Chondrocyte (in vitro differentiated cells): ENCODE measurements around the gene ARFGEF3. TPM values are rescaled to one million over a fixed set of nuclear protein-coding genes. Genes with fewer than 3 reads are reported as not detected.

ENCODE experiments used
- DNase-seq: peaks from one replicate; pipeline ENCODE4 v3.0.0; 2021; ENCODE audit warnings: mixed read lengths, low spot score
- H3K27ac Mint-ChIP-seq: one replicate; pipeline ENCODE4 v1.8.0; 2021; ENCODE audit warnings: mild to moderate bottlenecking, moderate library complexity, mixed read lengths; ENCODE audit not compliant: unreplicated experiment
- H3K27me3 Mint-ChIP-seq: 2 replicates; pipeline ENCODE4 v1.8.0; 2021; ENCODE audit warnings: low read depth, mixed read lengths
- H3K36me3 Mint-ChIP-seq: 2 replicates; pipeline ENCODE4 v1.8.0; 2021; ENCODE audit warnings: low read depth, mixed read lengths
- H3K4me1 Mint-ChIP-seq: 2 replicates; pipeline ENCODE4 v1.8.0; 2021; ENCODE audit warnings: low read depth, mild to moderate bottlenecking, mixed read lengths
- H3K4me3 Mint-ChIP-seq: one replicate; pipeline ENCODE4 v1.8.0; 2021; ENCODE audit warnings: mild to moderate bottlenecking, moderate library complexity, mixed read lengths; ENCODE audit not compliant: unreplicated experiment
- H3K9me3 Mint-ChIP-seq: 2 replicates; pipeline ENCODE4 v1.8.0; 2021; ENCODE audit warnings: low read depth, mixed read lengths
- total RNA-seq: library from RNA; stranded (reverse); gene quantifications from 3 replicates; pipeline ENCODE4 v1.2.1, GENCODE V29; 2021
- TF ChIP-seq, protein P1 (sequence below): fragments of 200-600 bp; sonication (generic); IDR thresholded peaks from 2 replicates; pipeline ENCODE4 v1.5.0; 2021; ENCODE audit warnings: antibody characterized with exemption, mild to moderate bottlenecking, moderate library complexity

The ARFGEF3 gene
- total RNA-seq, 1 donor from 2014 or later = 2.7 TPM

DNA sequence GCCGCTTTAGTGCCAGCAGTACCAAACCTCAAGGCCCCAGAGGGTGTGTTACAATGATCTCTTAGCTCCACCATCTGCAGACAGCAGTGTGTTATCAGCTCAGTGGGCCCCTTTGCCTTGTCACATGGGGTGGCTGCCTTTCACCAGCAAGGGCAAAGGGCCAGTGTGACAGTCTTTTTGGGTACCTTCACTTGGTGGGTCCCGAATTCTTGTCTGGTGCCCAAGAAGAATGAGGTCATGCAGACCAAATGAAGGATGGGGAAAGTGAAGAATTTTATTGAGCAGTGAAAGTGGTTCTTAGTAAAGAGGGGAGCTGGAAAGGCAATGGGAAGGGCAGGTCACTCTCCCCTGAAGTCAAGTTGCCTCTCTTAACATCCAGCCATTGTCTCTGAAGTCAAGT is 213.1 kb downstream of the ARFGEF3 start:
- Mint-ChIP-seq H3K27ac (no peak overlapping the region), H3K9me3 (no peaks in the 10 kb centered on the region), H3K4me3 (no peak overlapping the region), H3K27me3 (no peaks in the 10 kb centered on the region), H3K4me1 (no peaks in the 10 kb centered on the region), H3K36me3 (no peaks in the 10 kb centered on the region)
- TF ChIP-seq, protein P1, sequence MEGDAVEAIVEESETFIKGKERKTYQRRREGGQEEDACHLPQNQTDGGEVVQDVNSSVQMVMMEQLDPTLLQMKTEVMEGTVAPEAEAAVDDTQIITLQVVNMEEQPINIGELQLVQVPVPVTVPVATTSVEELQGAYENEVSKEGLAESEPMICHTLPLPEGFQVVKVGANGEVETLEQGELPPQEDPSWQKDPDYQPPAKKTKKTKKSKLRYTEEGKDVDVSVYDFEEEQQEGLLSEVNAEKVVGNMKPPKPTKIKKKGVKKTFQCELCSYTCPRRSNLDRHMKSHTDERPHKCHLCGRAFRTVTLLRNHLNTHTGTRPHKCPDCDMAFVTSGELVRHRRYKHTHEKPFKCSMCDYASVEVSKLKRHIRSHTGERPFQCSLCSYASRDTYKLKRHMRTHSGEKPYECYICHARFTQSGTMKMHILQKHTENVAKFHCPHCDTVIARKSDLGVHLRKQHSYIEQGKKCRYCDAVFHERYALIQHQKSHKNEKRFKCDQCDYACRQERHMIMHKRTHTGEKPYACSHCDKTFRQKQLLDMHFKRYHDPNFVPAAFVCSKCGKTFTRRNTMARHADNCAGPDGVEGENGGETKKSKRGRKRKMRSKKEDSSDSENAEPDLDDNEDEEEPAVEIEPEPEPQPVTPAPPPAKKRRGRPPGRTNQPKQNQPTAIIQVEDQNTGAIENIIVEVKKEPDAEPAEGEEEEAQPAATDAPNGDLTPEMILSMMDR = no peak
- DNase-seq = no peak

DNA sequence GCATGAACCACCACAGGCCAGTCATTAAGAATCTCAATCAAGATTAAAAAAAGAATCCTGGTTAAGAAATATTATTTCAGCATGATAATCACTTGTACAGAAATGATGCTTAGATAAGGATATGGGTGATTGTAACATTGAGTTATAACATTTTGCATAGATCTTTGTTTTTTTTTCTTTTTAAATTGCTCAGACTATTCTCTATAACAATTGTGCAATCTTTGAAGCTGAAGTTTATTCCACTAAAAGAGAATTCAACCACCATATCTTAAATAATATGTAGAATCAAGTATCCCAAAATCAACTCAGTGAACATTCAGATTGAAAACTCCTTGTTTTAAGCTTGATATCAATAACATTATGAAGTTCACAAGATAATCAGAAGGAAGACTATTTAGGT is 215.3 kb downstream of the ARFGEF3 start:
- DNase-seq = no peak
- Mint-ChIP-seq H3K27ac (no peak overlapping the region), H3K27me3 (no peaks in the 10 kb centered on the region), H3K4me1 (no peaks in the 10 kb centered on the region), H3K36me3 (no peaks in the 10 kb centered on the region), H3K9me3 (no peaks in the 10 kb centered on the region), H3K4me3 (no peak overlapping the region)
- TF ChIP-seq, protein P1 = no peak

DNA sequence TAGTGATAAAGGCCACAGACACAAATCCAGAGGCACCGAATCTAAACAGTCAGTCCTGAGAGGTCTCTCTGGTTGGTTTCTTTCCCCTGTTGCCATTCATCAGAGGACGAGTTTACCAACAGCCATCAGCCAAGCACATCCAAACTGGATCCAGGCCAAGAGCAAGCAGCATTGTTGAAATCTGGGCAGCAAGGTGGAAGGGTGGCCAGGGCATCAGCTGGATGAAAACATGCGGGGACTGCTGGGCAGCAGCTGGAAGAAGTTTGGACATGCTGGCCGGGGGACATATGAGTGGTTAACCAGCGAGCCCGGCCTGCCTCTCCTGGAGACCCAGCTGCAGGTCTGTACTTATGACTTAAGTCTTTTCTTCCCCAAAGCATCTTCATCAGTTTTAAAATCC is 216.1 kb downstream of the ARFGEF3 start, which contains the start of gene SMIM28:
Gene SMIM28, plus strand, starts transcription at position 62 of the 400 bp plus-strand sequence. Its CDS starts 168 bp downstream, at position 230.
- Mint-ChIP-seq H3K27ac (no peak within 1 kb of the TSS), H3K4me3 (no peak within 1 kb of the TSS)
- DNase-seq = no peak

DNA sequence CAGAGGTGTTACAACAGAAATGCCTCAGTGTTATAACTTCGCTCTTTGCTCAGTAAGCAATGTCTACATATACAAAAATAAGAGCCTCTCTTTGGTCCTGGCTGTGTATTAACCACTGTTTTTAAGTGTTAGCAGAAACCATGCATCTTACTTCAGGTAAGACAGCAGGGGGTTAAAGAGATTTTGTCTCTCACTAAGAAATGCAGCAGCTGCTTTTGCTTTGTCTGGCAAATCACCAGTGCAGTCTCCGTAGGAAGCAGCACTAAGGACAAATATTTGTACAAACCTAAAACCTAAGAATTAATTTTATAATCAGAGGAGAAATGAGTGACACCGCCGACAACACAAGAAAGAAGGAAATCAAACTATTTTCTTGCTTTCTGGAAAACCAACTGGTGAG is 216.7 kb downstream of the ARFGEF3 start:
- no peaks in the 10 kb centered on the region for H3K9me3 Mint-ChIP-seq
- H3K27me3 Mint-ChIP-seq = no peaks in the 10 kb centered on the region
- no peak overlapping the region for H3K4me3 Mint-ChIP-seq
- TF ChIP-seq, protein P1 = no peak
- H3K27ac Mint-ChIP-seq = no peak overlapping the region
- no peaks in the 10 kb centered on the region for H3K4me1 Mint-ChIP-seq
- DNase-seq = no peak
- H3K36me3 Mint-ChIP-seq = no peaks in the 10 kb centered on the region

More for the DNA sequence above, 216.1 kb downstream of the ARFGEF3 start, which contains the start of gene SMIM28:
- TF ChIP-seq, protein P1 = no peak
- Mint-ChIP-seq H3K4me1 (no peaks in the 10 kb centered on the region), H3K36me3 (no peaks in the 10 kb centered on the region), H3K27me3 (no peaks in the 10 kb centered on the region), H3K9me3 (no peaks in the 10 kb centered on the region)

DNA sequence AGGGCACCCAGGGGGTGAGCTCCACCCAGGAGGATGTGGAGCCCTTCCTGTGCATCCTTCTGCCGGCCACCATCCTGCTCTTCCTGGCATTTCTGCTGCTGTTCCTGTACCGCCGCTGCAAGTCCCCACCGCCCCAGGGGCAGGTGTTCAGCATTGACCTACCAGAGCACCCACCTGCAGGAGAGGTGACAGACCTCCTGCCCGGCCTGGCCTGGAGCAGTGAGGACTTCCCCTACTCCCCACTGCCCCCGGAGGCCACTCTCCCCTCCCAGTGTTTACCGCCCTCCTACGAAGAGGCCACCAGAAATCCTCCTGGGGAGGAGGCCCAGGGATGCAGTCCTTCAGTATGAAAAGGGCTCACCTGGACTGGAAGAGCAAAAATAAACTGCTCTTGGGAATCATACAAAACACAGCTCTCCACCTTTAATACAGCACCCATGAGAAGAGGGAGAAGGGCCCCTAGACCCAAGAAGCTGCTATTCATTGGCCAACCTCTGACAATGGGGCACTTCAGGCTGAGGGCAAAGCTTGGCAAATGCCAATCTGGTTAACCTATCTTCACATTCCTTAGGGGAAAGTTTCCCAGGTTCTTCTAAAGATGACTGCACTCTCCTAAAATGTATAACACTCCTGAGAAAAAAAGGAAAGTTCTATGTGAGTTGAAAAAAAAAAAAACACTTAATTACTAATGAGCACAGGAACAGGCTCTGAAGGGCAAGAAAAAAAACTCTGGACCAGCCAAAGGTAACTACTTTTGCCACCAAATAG is 220.9 kb downstream of the ARFGEF3 start:
- H3K4me3 Mint-ChIP-seq = no peak overlapping the region
- DNase-seq = no peak
- H3K4me1 Mint-ChIP-seq = no peaks in the 10 kb centered on the region
- H3K9me3 Mint-ChIP-seq = no peaks in the 10 kb centered on the region
- no peaks in the 10 kb centered on the region for H3K27me3 Mint-ChIP-seq
- no peak overlapping the region for H3K27ac Mint-ChIP-seq
- TF ChIP-seq, protein P1 = no peak
- H3K36me3 Mint-ChIP-seq = no peaks in the 10 kb centered on the region
